Measurements from ENCODE around the gene PLXNA4. TPM values are rescaled to one million over a fixed set of nuclear protein-coding genes. Genes with fewer than 3 reads are reported as not detected.

Gene PLXNA4
- total RNA-seq, 2 donors from 2014 or later: 2.1 to 8.2 TPM

GRCh38 chr7:132511921-132512320 lies 64.3 kb downstream of the PLXNA4 start:
- Histone ChIP-seq H3K9me3 (no peaks in the 10 kb centered on the region), H3K27me3 (no peaks in the 10 kb centered on the region), H3K4me1 (no peaks in the 10 kb centered on the region), H3K27ac (no peak overlapping the region), H3K4me3 (no peak overlapping the region), H3K36me3 (replicated peaks in 1 of 2; ENCODE audit: insufficient read depth in 1 of 2, low read depth in 2 of 2) (no peaks in the 10 kb centered on the region)
- no peak for TF ChIP-seq POLR2A (IDR thresholded peaks at IDR 0.05)
- TF ChIP-seq CTCF (IDR thresholded peaks at IDR 0.05): no peak
- no peak for ATAC-seq
- intact Hi-C loops (cut with DNase I): no loop called here
- DNase-seq: no peak
- 69 to 70% methylated on average over 6 to 8 of the region's 8 CpGs for WGBS, 2 donors

DNA sequence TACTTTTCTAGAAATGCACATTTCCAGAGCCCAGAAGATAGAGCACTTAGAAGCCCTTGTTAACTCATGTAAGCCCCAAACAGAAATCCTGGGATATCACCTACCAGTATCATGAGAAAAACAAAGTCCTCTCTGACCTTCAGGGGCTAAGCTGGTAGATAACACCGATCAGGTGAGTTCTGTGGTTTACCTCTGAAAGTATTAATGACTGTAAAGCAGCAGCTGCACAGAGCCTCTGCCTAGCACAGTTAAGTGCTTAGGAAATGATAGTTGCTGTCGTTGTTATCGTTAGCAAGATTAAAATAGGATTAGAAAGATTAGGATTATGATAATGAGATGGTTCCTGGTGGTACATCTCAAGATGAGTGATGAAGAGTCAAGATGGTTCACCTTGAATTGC lies 64.9 kb downstream of the PLXNA4 start:
- Histone ChIP-seq H3K27ac (no peak overlapping the region), H3K9me3 (no peaks in the 10 kb centered on the region), H3K36me3 (replicated peaks in 1 of 2; ENCODE audit: insufficient read depth in 1 of 2, low read depth in 2 of 2) (no peaks in the 10 kb centered on the region), H3K4me3 (no peak overlapping the region), H3K27me3 (no peaks in the 10 kb centered on the region), H3K4me1 (no peaks in the 10 kb centered on the region)
- 43 to 54% methylated on average over 3 of the region's 3 CpGs for WGBS, 2 donors
- intact Hi-C loops (cut with DNase I): no loop called here
- ATAC-seq (no peak), DNase-seq (no peak)
- no peak for TF ChIP-seq CTCF (IDR thresholded peaks at IDR 0.05)
- TF ChIP-seq POLR2A (IDR thresholded peaks at IDR 0.05): no peak

DNA sequence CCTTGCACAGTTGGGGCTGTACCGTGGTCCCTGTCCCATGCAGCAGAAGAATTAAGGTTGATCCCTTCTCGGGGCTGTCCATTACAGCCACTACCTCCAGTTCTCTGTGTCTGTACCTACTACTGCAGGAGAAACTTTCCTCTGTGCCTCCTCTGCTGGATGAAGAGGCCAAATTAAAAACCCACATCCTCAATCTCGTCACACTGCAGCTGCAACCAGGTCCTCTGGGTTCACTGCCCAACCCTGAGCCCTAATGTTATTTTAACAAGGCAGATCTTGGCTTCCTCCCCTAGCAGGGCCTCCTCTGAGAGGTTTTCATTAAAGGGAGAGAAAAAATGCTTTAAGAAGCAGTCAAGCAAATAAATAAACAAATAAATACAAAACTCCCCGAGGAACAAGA lies 66.6 kb downstream of the PLXNA4 start:
- no peak for ATAC-seq
- no peak for TF ChIP-seq POLR2A (IDR thresholded peaks at IDR 0.05)
- TF ChIP-seq CTCF (IDR thresholded peaks at IDR 0.05): no peak
- Histone ChIP-seq H3K27me3 (no peaks in the 10 kb centered on the region), H3K4me3 (no peak overlapping the region), H3K36me3 (replicated peaks in 1 of 2; ENCODE audit: insufficient read depth in 1 of 2, low read depth in 2 of 2) (no peaks in the 10 kb centered on the region), H3K4me1 (no peaks in the 10 kb centered on the region), H3K9me3 (no peaks in the 10 kb centered on the region), H3K27ac (no peak overlapping the region)
- intact Hi-C loops (cut with DNase I): no loop called here
- no peak for DNase-seq
- 59 to 68% methylated on average over 4 of the region's 4 CpGs for WGBS, 2 donors

- Histone ChIP-seq H3K9me3 (no peaks in the 10 kb centered on the region), H3K4me1 (no peaks in the 10 kb centered on the region), H3K27me3 (no peaks in the 10 kb centered on the region), H3K4me3 (no peak overlapping the region), H3K27ac (no peak overlapping the region), H3K36me3 (replicated peaks in 1 of 2; ENCODE audit: insufficient read depth in 1 of 2, low read depth in 2 of 2) (no peaks in the 10 kb centered on the region)
- intact Hi-C loops (cut with DNase I): no loop called here
- 38 to 50% methylated on average over 10 of the region's 10 CpGs for WGBS, 2 donors
- TF ChIP-seq POLR2A (IDR thresholded peaks at IDR 0.05) (no peak), CTCF (IDR thresholded peaks at IDR 0.05) (no peak)
- DNase-seq: no peak
- ATAC-seq: no peak
Observed at GRCh38 chr7:132508724-132509353, 67.4 kb downstream of the PLXNA4 start.

DNA sequence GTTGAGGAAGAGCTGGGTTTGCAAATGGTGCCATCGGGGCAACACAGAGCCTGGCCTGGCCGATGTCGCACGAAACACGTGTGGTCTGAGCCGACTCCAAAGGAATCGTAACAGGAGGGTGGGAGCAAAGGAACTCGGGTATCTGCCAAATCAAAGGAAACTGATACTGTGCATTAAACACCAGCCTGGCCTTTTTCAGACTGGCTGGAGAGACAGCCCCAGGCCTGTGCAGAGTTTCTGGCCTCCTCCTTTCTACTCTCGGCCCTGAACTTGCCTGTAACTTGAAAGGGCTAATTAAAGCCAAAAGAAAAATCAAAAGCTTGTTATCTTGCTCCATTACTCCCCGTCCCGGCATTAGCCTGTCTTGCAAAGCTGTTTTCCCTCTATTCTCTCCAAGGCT lies 71.4 kb downstream of the PLXNA4 start:
- Histone ChIP-seq H3K27ac (no peak overlapping the region), H3K27me3 (no peaks in the 10 kb centered on the region), H3K36me3 (replicated peaks in 1 of 2; ENCODE audit: insufficient read depth in 1 of 2, low read depth in 2 of 2) (no peaks in the 10 kb centered on the region), H3K4me1 (no peaks in the 10 kb centered on the region), H3K9me3 (no peaks in the 10 kb centered on the region), H3K4me3 (no peak overlapping the region)
- intact Hi-C loops (cut with DNase I): no loop called here
- WGBS, 2 donors: 76 to 83% methylated on average over 11 of the region's 11 CpGs
- TF ChIP-seq CTCF (IDR thresholded peaks at IDR 0.05) (no peak), POLR2A (IDR thresholded peaks at IDR 0.05) (no peak)
- ATAC-seq: no peak
- no peak for DNase-seq

Data from body of pancreas (tissue), 4 donors.